ENCODE data around the gene MTHFR. TPM values are rescaled to one million over a fixed set of nuclear protein-coding genes. Genes with fewer than 3 reads are reported as not detected.
"Not testable (repeated sequence)": the region's sequence is repeated elsewhere in the genome, so short reads cannot be mapped to it uniquely, and the experiment has no call there.

MTHFR gene
- total RNA-seq, 2 experiments from 2014 or later: 7.1 to 7.9 TPM

- CTCF ChIA-PET: interaction anchor here (1.2 kb wide), 1 partner anchor 13 kb away, joined by 5 read pairs; no protein-coding TSS in a partner anchor
- H3K9me3 Mint-ChIP-seq: no peaks in the 10 kb centered on the region
- no peak overlapping the region for H3K4me3 Mint-ChIP-seq
- H3K27me3 Mint-ChIP-seq (ENCODE audit: low read depth): no peaks in the 10 kb centered on the region
- no peak overlapping the region for H3K27ac Mint-ChIP-seq
- DNase-seq: no peak
- H3K36me3 Mint-ChIP-seq (ENCODE audit: low read depth): peaks cover 8% of the 10 kb centered on the region
- intact Hi-C loops (cut with micrococcal nuclease): no loop called here
- no peaks in the 10 kb centered on the region for H3K4me1 Mint-ChIP-seq (ENCODE audit: low read depth)
Observed at GRCh38 chr1:11825131-11825530, 19.4 kb upstream of the MTHFR start.

DNA sequence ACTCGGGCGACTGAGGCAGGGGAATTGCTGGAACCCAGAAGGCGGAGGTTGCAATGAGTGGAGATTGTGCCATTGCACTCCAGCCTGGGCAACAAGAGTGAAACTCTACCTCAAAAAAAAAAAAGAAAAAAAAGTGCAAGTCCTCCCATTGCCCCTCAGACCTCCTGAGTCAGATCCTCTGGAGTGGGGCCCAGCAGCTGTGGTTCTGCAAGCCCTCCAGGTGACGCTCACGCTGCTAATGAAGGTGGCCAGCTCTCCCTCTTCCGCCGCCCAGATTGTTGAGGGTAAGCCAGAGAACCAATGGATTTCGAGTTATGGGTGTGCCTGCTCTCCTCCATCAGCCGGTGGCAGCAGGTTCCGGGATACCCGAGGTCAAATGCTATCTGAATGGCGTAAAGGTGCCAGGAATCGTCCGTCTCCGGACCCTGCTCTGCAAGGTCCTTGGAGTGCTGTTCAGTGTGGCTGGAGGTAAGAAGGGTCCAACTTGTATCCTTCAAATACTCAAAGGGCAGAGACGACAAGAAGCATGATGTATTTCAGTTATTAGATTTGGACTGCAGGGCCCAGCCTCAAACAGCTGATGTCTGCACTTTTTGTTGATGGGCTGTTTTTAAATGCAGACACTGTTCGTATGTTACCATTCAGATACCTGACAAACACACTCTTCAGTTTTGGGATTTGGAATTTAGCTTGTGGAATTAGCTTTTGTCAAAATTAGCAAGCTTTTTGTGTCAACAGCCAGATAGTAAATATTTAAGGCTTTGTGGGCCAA lies 17.8 kb upstream of the MTHFR start:
- CTCF ChIA-PET: no interaction called here
- Mint-ChIP-seq H3K4me1 (ENCODE audit: low read depth) (no peaks in the 10 kb centered on the region), H3K9me3 (no peaks in the 10 kb centered on the region), H3K4me3 (no peak overlapping the region), H3K27ac (no peak overlapping the region), H3K36me3 (ENCODE audit: low read depth) (peaks cover 9% of the 10 kb centered on the region), H3K27me3 (ENCODE audit: low read depth) (no peaks in the 10 kb centered on the region)
- no peak for DNase-seq
- intact Hi-C loops (cut with micrococcal nuclease): no loop called here

DNA sequence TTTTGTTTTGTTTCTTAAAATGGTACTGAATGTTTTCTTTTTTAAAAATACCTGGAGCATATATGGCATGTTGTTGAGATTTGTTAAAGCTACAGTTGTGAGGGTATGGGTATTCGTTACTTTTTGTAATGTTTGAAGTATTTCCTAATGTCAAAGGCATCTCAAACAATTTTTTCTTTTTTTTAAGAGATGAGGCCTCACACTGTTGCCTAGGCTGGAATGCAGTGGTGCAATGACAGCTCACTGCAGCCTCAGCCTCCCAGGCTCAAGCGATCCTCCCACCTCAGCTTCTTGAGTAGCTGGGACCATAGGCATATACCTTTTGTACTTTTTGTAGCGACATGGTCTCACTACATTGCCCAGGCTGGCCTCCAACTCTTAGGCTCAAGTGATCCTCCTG lies 16.3 kb upstream of the MTHFR start:
- CTCF ChIA-PET: interaction anchor here (0.7 kb wide), 1 partner anchor 126 kb away, joined by 3 read pairs; no protein-coding TSS in a partner anchor
- intact Hi-C loops (cut with micrococcal nuclease): no loop called here

DNA sequence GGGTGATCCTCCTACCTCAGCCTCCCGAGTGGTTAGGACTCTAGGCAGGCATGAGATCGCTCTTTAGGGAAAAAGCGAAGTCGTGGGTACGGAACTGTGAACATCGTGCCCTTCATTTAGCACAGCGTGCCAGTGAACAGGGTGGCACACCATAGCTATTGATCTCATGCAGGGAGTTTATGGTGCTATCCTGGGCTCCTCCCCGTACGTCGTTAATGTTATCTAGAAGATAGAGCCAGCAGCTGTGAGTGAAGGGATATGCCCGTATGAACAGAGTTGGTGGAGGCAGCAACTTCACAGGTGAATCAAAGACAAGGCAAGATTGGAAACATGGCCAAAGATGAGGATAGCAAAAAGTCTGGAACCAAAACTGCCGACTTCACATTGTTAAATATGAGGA lies 11.4 kb upstream of the MTHFR start:
- H3K4me1 Mint-ChIP-seq (ENCODE audit: low read depth): no peaks in the 10 kb centered on the region
- intact Hi-C loops (cut with micrococcal nuclease): loop anchor here (5.0 kb wide), 1 partner anchor 410 kb away; no protein-coding TSS in a partner anchor

More for the DNA sequence above, 16.3 kb upstream of the MTHFR start:
- H3K4me3 Mint-ChIP-seq: no peak overlapping the region
- DNase-seq: no peak
- no peaks in the 10 kb centered on the region for H3K4me1 Mint-ChIP-seq (ENCODE audit: low read depth)
- H3K9me3 Mint-ChIP-seq: no peaks in the 10 kb centered on the region
- no peaks in the 10 kb centered on the region for H3K27me3 Mint-ChIP-seq (ENCODE audit: low read depth)
- no peak overlapping the region for H3K27ac Mint-ChIP-seq
- peaks cover 10% of the 10 kb centered on the region for H3K36me3 Mint-ChIP-seq (ENCODE audit: low read depth)

GRCh38 chr1:11813021-11813420 lies 7.3 kb upstream of the MTHFR start:
- no peak overlapping the region for H3K4me3 Mint-ChIP-seq
- H3K27ac Mint-ChIP-seq: no peak overlapping the region
- H3K36me3 Mint-ChIP-seq (ENCODE audit: low read depth): peaks cover 16% of the 10 kb centered on the region
- no peaks in the 10 kb centered on the region for H3K27me3 Mint-ChIP-seq (ENCODE audit: low read depth)
- intact Hi-C loops (cut with micrococcal nuclease): no loop called here
- CTCF ChIA-PET: interaction anchor here (0.7 kb wide), 1 partner anchor 254 kb away, joined by 3 read pairs; no protein-coding TSS in a partner anchor
- no peaks in the 10 kb centered on the region for H3K9me3 Mint-ChIP-seq
- peaks cover 9% of the 10 kb centered on the region for H3K4me1 Mint-ChIP-seq (ENCODE audit: low read depth)
- DNase-seq: no peak

More for the DNA sequence above, 11.4 kb upstream of the MTHFR start:
- peaks cover 11% of the 10 kb centered on the region for H3K36me3 Mint-ChIP-seq (ENCODE audit: low read depth)
- no peaks in the 10 kb centered on the region for H3K27me3 Mint-ChIP-seq (ENCODE audit: low read depth)
- H3K4me3 Mint-ChIP-seq: no peak overlapping the region
- no peaks in the 10 kb centered on the region for H3K9me3 Mint-ChIP-seq
- CTCF ChIA-PET: no interaction called here
- no peak for DNase-seq
- no peak overlapping the region for H3K27ac Mint-ChIP-seq

GRCh38 chr1:11807133-11807532 lies 1.4 kb upstream of the MTHFR start:
- intact Hi-C loops (cut with micrococcal nuclease): loop anchor here (2.0 to 5.0 kb wide), 3 partner anchors 70 to 545 kb away; partner anchors contain the start of genes AGTRAP, FBXO2, FBXO44 and MTOR

GRCh38 chr1:11806307-11806936 lies 658 bp upstream of the MTHFR start:
- Mint-ChIP-seq H3K4me1 (ENCODE audit: low read depth) (peaks cover 59% of the 10 kb centered on the region), H3K27me3 (ENCODE audit: low read depth) (no peaks in the 10 kb centered on the region), H3K4me3 (peak overlapping the region; percentile 99), H3K27ac (peak overlapping the region; percentile 96), H3K9me3 (no peaks in the 10 kb centered on the region), H3K36me3 (ENCODE audit: low read depth) (peaks cover 15% of the 10 kb centered on the region)
- CTCF ChIA-PET: interaction anchor here (0.6 to 1.6 kb wide), 6 partner anchors 21 to 769 kb away, joined by 3 to 5 read pairs (median 4); partner anchors contain the start of gene FBXO6
- intact Hi-C loops (cut with micrococcal nuclease): loop anchor here (1.0 to 5.0 kb wide), 5 partner anchors 70 to 544 kb away; partner anchors contain the start of genes AGTRAP, FBXO2, FBXO44 and MIIP
- DNase-seq: peak; percentile 20

More at GRCh38 chr1:11807133-11807532, 1.4 kb upstream of the MTHFR start:
- CTCF ChIA-PET: interaction anchor here (0.6 to 1.6 kb wide), 4 partner anchors 95 to 157 kb away, joined by 3 to 4 read pairs (median 3); partner anchors contain the start of gene FBXO6
- Mint-ChIP-seq H3K4me1 (ENCODE audit: low read depth) (peaks cover 56% of the 10 kb centered on the region), H3K27me3 (ENCODE audit: low read depth) (no peaks in the 10 kb centered on the region), H3K27ac (peak overlapping the region; percentile 96), H3K4me3 (peak overlapping the region; percentile 99), H3K36me3 (ENCODE audit: low read depth) (peaks cover 16% of the 10 kb centered on the region), H3K9me3 (no peaks in the 10 kb centered on the region)
- DNase-seq: no peak

DNA sequence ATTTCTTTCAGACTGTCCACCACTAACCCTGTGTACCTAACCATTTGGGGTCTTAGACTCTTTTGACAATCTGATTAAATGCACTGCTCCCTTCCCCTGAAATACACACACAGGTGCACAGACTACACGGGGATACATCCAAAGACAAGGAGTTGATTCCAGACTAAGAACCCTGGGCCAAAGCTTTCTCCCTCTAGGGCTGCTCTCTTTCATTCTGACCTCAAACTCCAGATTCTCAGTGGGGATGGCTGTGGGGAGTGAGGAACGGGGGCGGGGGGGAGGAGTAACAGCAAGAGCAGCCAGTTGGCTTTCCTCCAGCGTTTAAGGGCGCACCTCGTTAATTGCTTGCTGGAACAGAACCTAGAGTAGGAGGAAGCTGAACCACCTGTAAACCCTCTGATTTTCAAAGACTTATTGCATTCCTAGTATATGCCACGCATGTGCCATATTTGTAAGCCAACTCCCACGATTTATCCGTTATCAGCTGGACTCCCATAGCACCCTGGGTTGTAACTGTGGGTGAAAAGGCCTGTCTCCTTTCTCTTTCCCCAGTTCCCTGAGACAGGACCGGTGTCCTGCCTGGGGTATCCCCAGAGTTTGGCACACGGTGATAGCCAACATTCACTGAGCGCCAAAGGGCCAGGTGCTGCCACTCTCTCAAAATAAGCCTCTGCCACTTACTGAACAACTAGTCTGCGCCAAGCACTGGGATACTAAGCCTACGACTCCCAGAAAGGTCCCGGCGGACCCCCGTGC lies 920 bp downstream of the MTHFR start:
- peaks cover 59% of the 10 kb centered on the region for H3K4me1 Mint-ChIP-seq (ENCODE audit: low read depth)
- peaks cover 15% of the 10 kb centered on the region for H3K36me3 Mint-ChIP-seq (ENCODE audit: low read depth)
- no peaks in the 10 kb centered on the region for H3K9me3 Mint-ChIP-seq
- intact Hi-C loops (cut with micrococcal nuclease): loop anchor here (1.0 to 5.0 kb wide), 4 partner anchors 153 to 745 kb away; partner anchors contain the start of genes FBXO2, FBXO44, MFN2 and MTOR
- peak overlapping the region; percentile 99 for H3K4me3 Mint-ChIP-seq
- peak overlapping the region; percentile 59 for H3K27ac Mint-ChIP-seq
- CTCF ChIA-PET: no interaction called here
- H3K27me3 Mint-ChIP-seq (ENCODE audit: low read depth): no peaks in the 10 kb centered on the region
- peak; percentile 50 for DNase-seq

GRCh38 chr1:11803924-11804665 lies 1.7 kb downstream of the MTHFR start:
- H3K36me3 Mint-ChIP-seq (ENCODE audit: low read depth): peaks cover 11% of the 10 kb centered on the region
- H3K9me3 Mint-ChIP-seq; intact Hi-C loops (cut with micrococcal nuclease); DNase-seq; H3K27me3 Mint-ChIP-seq (ENCODE audit: low read depth): not testable (repeated sequence)
- H3K27ac Mint-ChIP-seq: peak overlapping the region; percentile 58
- H3K4me3 Mint-ChIP-seq: peak overlapping the region; percentile 99
- peaks cover 56% of the 10 kb centered on the region for H3K4me1 Mint-ChIP-seq (ENCODE audit: low read depth)
- CTCF ChIA-PET: interaction anchor here (1.0 kb wide), 1 partner anchor 162 kb away, joined by 3 read pairs; no protein-coding TSS in a partner anchor

GRCh38 chr1:11802973-11803885 lies 2.5 kb downstream of the MTHFR start:
- H3K27ac Mint-ChIP-seq: peak overlapping the region; percentile 38
- H3K36me3 Mint-ChIP-seq (ENCODE audit: low read depth): peaks cover 10% of the 10 kb centered on the region
- no peaks in the 10 kb centered on the region for H3K27me3 Mint-ChIP-seq (ENCODE audit: low read depth)
- peaks cover 51% of the 10 kb centered on the region for H3K4me1 Mint-ChIP-seq (ENCODE audit: low read depth)
- no peaks in the 10 kb centered on the region for H3K9me3 Mint-ChIP-seq
- CTCF ChIA-PET: interaction anchor here (0.6 to 1.0 kb wide), 2 partner anchors 72 to 161 kb away, joined by 3 read pairs; no protein-coding TSS in a partner anchor
- peak overlapping the region; percentile 69 for H3K4me3 Mint-ChIP-seq
- peak; percentile 84 for DNase-seq
- intact Hi-C loops (cut with micrococcal nuclease): no loop called here
